Measurements from ENCODE around the gene DHX35. TPM values are rescaled to one million over a fixed set of nuclear protein-coding genes. Genes with fewer than 3 reads are reported as not detected.

The DHX35 gene
- total and polyA plus RNA-seq, 2 of the 13 experiments (the other 11 are each of a cell fraction or from before 2014, with no cell fraction given), result 25.8 to 28.7 TPM

GRCh38 chr20:39049684-39050554 lies 87.8 kb downstream of the DHX35 start (continued):
- TF ChIP-seq NKX3-1 (CRISPR knock-in tag; IDR thresholded peaks at IDR 0.05), result peak; percentile 93
- TF ChIP-seq HNRNPK (IDR thresholded peaks at IDR 0.05; ENCODE audit: low read depth, low read length, poor library complexity, severe bottlenecking), result peak; percentile 95
- TF ChIP-seq ZNF496 (CRISPR knock-in tag; IDR thresholded peaks at IDR 0.05; ENCODE audit: insufficient replicate concordance), result no peak
- TF ChIP-seq SUZ12 (IDR thresholded peaks at IDR 0.05; ENCODE audit: low read depth, low read length), result peak; percentile 26; the same call in 1 of the 2 replicates
- TF ChIP-seq ZNF646 (CRISPR knock-in tag; IDR thresholded peaks at IDR 0.05), result no peak; the same call in 1 of the 2 replicates
- no peak for TF ChIP-seq ZNF282 (IDR thresholded peaks at IDR 0.05; ENCODE audit: partially characterized antibody)
- TF ChIP-seq FOXO1 (CRISPR knock-in tag; IDR thresholded peaks at IDR 0.05), result peak; percentile 81
- TF ChIP-seq ZNF256 (CRISPR knock-in tag; conservative IDR thresholded peaks at IDR 0.05), result peak; percentile 89; the same call in 1 of the 2 replicates
- peak; percentile 93; the same call in 1 of the 2 replicates for TF ChIP-seq ZNF333 (CRISPR knock-in tag; IDR thresholded peaks at IDR 0.05; ENCODE audit: borderline replicate concordance)
- TF ChIP-seq SNAPC2 (CRISPR knock-in tag; IDR thresholded peaks at IDR 0.05), result peak; percentile 81
- TF ChIP-seq ZBTB7A (CRISPR knock-in tag; IDR thresholded peaks at IDR 0.05), result peak; percentile 97
- peak; percentile 94 for TF ChIP-seq ZNF747 (CRISPR knock-in tag; IDR thresholded peaks at IDR 0.05; ENCODE audit: borderline replicate concordance)
- TF ChIP-seq NBN (conservative IDR thresholded peaks at IDR 0.05), result no peak
- TF ChIP-seq ZNF574 (CRISPR knock-in tag; IDR thresholded peaks at IDR 0.05), result peak; percentile 94
- peak; percentile 99 for TF ChIP-seq POGK (CRISPR knock-in tag; conservative IDR thresholded peaks at IDR 0.05)
- TF ChIP-seq ZNF607 (CRISPR knock-in tag; IDR thresholded peaks at IDR 0.05; ENCODE audit: borderline replicate concordance), result peak; percentile 90
- peak; percentile 89 for TF ChIP-seq ZFP36L1 (CRISPR knock-in tag; IDR thresholded peaks at IDR 0.05)
- peak; percentile 94 for TF ChIP-seq ZNF564 (CRISPR knock-in tag; IDR thresholded peaks at IDR 0.05)

All from HepG2 (cell line).